Parietal lobe (tissue), 1 donor: Measurements from ENCODE around the gene COL10A1. TPM values are rescaled to one million over a fixed set of nuclear protein-coding genes. Genes with fewer than 3 reads are reported as not detected.

Experiments used
- total RNA-seq: library from RNA; depleted of rRNA; stranded (reverse); fragments of >200 nt; gene quantifications from one replicate; pipeline ENCODE4 v1.2.3, GENCODE V29; 2014

COL10A1 gene
- total RNA-seq, result not detected

GRCh38 chr6:116126032-116126431 is at the start of gene COL10A1:
Gene COL10A1 (minus strand): TSS chr6:116126132. CDS start chr6:116125492, 640 bp downstream.

GRCh38 chr6:116100419-116101301 is 25.3 kb downstream of the COL10A1 start, which contains the start of gene NT5DC1:
Gene NT5DC1 (plus strand): TSS chr6:116100853. CDS start chr6:116100931, 78 bp downstream.

Other genes with a start within 250 kb of the COL10A1 start
- 0.63 TPM for gene FRK, start 65.2 kb downstream of the COL10A1 start, total RNA-seq
- 1.9 TPM for gene NT5DC1, start 25.3 kb downstream of the COL10A1 start, total RNA-seq
- 81.7 TPM for gene TSPYL4, start 127.9 kb upstream of the COL10A1 start, total RNA-seq
- 108 TPM for gene TSPYL1, start 153.8 kb upstream of the COL10A1 start, total RNA-seq
- 38.2 TPM for gene DSE, start 244.8 kb upstream of the COL10A1 start, total RNA-seq